ENCODE measurements around the gene C12orf60. TPM values are rescaled to one million over a fixed set of nuclear protein-coding genes. Genes with fewer than 3 reads are reported as not detected.

C12orf60 gene
- total and polyA plus RNA-seq, 2 donors, result 1.4 to 2.2 TPM

GRCh38 chr12:14785568-14785967 is 17.9 kb upstream of the C12orf60 start:
- Histone ChIP-seq H3K9me3 (ENCODE audit: control insufficient read depth in 2 of 2, insufficient read depth in 1 of 2, low read length in 1 of 2) (no peaks in the 10 kb centered on the region), H3K4me1 (ENCODE audit: control insufficient read depth in 2 of 2, insufficient read depth in 2 of 2, low read length in 2 of 2) (no peaks in the 10 kb centered on the region), H3K27me3 (ENCODE audit: control insufficient read depth in 2 of 2, insufficient read depth in 1 of 2, low read length in 1 of 2) (no peaks in the 10 kb centered on the region), H3K4me3 (ENCODE audit: low read length in 2 of 2) (no peak overlapping the region), H3K27ac (ENCODE audit: low read depth in 1 of 2, low read length in 1 of 2) (no peak overlapping the region), H3K36me3 (ENCODE audit: control insufficient read depth in 2 of 2, insufficient read depth in 2 of 2, low read length in 1 of 2) (peaks cover 27 to 46% of the 10 kb centered on the region in 2 donors)
- DNase-seq (ENCODE audit: low read depth in 6 of 9, low spot score in 9 of 9), result no peak
- WGBS, result 99% methylated on average over 3 of the region's 3 CpGs

GRCh38 chr12:14795028-14795448 is 8.4 kb upstream of the C12orf60 start:
- DNase-seq (ENCODE audit: low read depth in 6 of 9, low spot score in 9 of 9), result no peak
- no peak overlapping the region for H3K27ac ChIP-seq (ENCODE audit: low read depth in 1 of 2, low read length in 1 of 2)
- no peaks in the 10 kb centered on the region for H3K27me3 ChIP-seq (ENCODE audit: control insufficient read depth in 2 of 2, insufficient read depth in 1 of 2, low read length in 1 of 2)
- no peaks in the 10 kb centered on the region for H3K4me1 ChIP-seq (ENCODE audit: control insufficient read depth in 2 of 2, insufficient read depth in 2 of 2, low read length in 2 of 2)
- 93% methylated on average over 4 of the region's 4 CpGs for WGBS
- no peaks in the 10 kb centered on the region for H3K9me3 ChIP-seq (ENCODE audit: control insufficient read depth in 2 of 2, insufficient read depth in 1 of 2, low read length in 1 of 2)
- no peak overlapping the region for H3K4me3 ChIP-seq (ENCODE audit: low read length in 2 of 2)
- peaks cover 26 to 71% of the 10 kb centered on the region in 2 donors for H3K36me3 ChIP-seq (ENCODE audit: control insufficient read depth in 2 of 2, insufficient read depth in 2 of 2, low read length in 1 of 2)

GRCh38 chr12:14802247-14802646 is 1.2 kb upstream of the C12orf60 start:
- H3K9me3 ChIP-seq (ENCODE audit: control insufficient read depth in 2 of 2, insufficient read depth in 1 of 2, low read length in 1 of 2), result no peaks in the 10 kb centered on the region
- peaks cover 6 to 19% of the 10 kb centered on the region in 2 donors for H3K36me3 ChIP-seq (ENCODE audit: control insufficient read depth in 2 of 2, insufficient read depth in 2 of 2, low read length in 1 of 2)
- H3K4me3 ChIP-seq (ENCODE audit: low read length in 2 of 2), result peak overlapping the region; percentile 69 to 90
- peak in 2 of 9 donors; percentile 5 to 11 for DNase-seq (ENCODE audit: low read depth in 6 of 9, low spot score in 9 of 9)
- no peak overlapping the region for H3K27ac ChIP-seq (ENCODE audit: low read depth in 1 of 2, low read length in 1 of 2)
- no peaks in the 10 kb centered on the region for H3K27me3 ChIP-seq (ENCODE audit: control insufficient read depth in 2 of 2, insufficient read depth in 1 of 2, low read length in 1 of 2)
- WGBS, result 90% methylated on average over 4 of the region's 4 CpGs
- H3K4me1 ChIP-seq (ENCODE audit: control insufficient read depth in 2 of 2, insufficient read depth in 2 of 2, low read length in 2 of 2), result peaks cover 5 to 6% of the 10 kb centered on the region in 2 donors

GRCh38 chr12:14802721-14803010 is 804 bp upstream of the C12orf60 start:
- Histone ChIP-seq H3K27me3 (ENCODE audit: control insufficient read depth in 2 of 2, insufficient read depth in 1 of 2, low read length in 1 of 2) (no peaks in the 10 kb centered on the region), H3K4me1 (ENCODE audit: control insufficient read depth in 2 of 2, insufficient read depth in 2 of 2, low read length in 2 of 2) (peaks cover 5 to 6% of the 10 kb centered on the region in 2 donors), H3K4me3 (ENCODE audit: low read length in 2 of 2) (peak overlapping the region; percentile 69 to 90), H3K27ac (ENCODE audit: low read depth in 1 of 2, low read length in 1 of 2) (peak overlapping the region; percentile 83 to 94), H3K9me3 (ENCODE audit: control insufficient read depth in 2 of 2, insufficient read depth in 1 of 2, low read length in 1 of 2) (no peaks in the 10 kb centered on the region), H3K36me3 (ENCODE audit: control insufficient read depth in 2 of 2, insufficient read depth in 2 of 2, low read length in 1 of 2) (peaks cover 4 to 14% of the 10 kb centered on the region in 2 donors)
- peak in 5 of 9 donors; percentile 9 to 56 (median 33) for DNase-seq (ENCODE audit: low read depth in 6 of 9, low spot score in 9 of 9)
- WGBS, result under 1% methylated on average over 7 of the region's 7 CpGs

GRCh38 chr12:14803830-14804160 is 325 bp downstream of the C12orf60 start:
- no peaks in the 10 kb centered on the region for H3K27me3 ChIP-seq (ENCODE audit: control insufficient read depth in 2 of 2, insufficient read depth in 1 of 2, low read length in 1 of 2)
- under 1% methylated on average over 12 of the region's 12 CpGs for WGBS
- no peaks in the 10 kb centered on the region for H3K9me3 ChIP-seq (ENCODE audit: control insufficient read depth in 2 of 2, insufficient read depth in 1 of 2, low read length in 1 of 2)
- H3K27ac ChIP-seq (ENCODE audit: low read depth in 1 of 2, low read length in 1 of 2), result peak overlapping the region; percentile 64 to 83
- DNase-seq (ENCODE audit: low read depth in 6 of 9, low spot score in 9 of 9), result no peak
- peaks cover 4 to 6% of the 10 kb centered on the region in 2 donors for H3K36me3 ChIP-seq (ENCODE audit: control insufficient read depth in 2 of 2, insufficient read depth in 2 of 2, low read length in 1 of 2)
- peaks cover 5 to 6% of the 10 kb centered on the region in 2 donors for H3K4me1 ChIP-seq (ENCODE audit: control insufficient read depth in 2 of 2, insufficient read depth in 2 of 2, low read length in 2 of 2)
- peak overlapping the region; percentile 69 to 90 for H3K4me3 ChIP-seq (ENCODE audit: low read length in 2 of 2)

- no peak overlapping the region for H3K27ac ChIP-seq (ENCODE audit: low read depth in 1 of 2, low read length in 1 of 2)
- 98% methylated on average over 5 of the region's 5 CpGs for WGBS
These were observed 6.9 kb downstream of the C12orf60 start for GRCh38 chr12:14810167-14810952.

GRCh38 chr12:14810953-14811483 is 7.5 kb downstream of the C12orf60 start:
- Histone ChIP-seq H3K4me3 (ENCODE audit: low read length in 2 of 2) (no peak overlapping the region), H3K9me3 (ENCODE audit: control insufficient read depth in 2 of 2, insufficient read depth in 1 of 2, low read length in 1 of 2) (no peaks in the 10 kb centered on the region), H3K36me3 (ENCODE audit: control insufficient read depth in 2 of 2, insufficient read depth in 2 of 2, low read length in 1 of 2) (no peaks in the 10 kb centered on the region), H3K27me3 (ENCODE audit: control insufficient read depth in 2 of 2, insufficient read depth in 1 of 2, low read length in 1 of 2) (no peaks in the 10 kb centered on the region), H3K4me1 (ENCODE audit: control insufficient read depth in 2 of 2, insufficient read depth in 2 of 2, low read length in 2 of 2) (no peaks in the 10 kb centered on the region), H3K27ac (ENCODE audit: low read depth in 1 of 2, low read length in 1 of 2) (no peak overlapping the region)
- 100% methylated on average over 1 of the region's 1 CpG for WGBS
- no peak for DNase-seq (ENCODE audit: low read depth in 6 of 9, low spot score in 9 of 9)

More at GRCh38 chr12:14810167-14810952, 6.9 kb downstream of the C12orf60 start:
- Histone ChIP-seq H3K9me3 (ENCODE audit: control insufficient read depth in 2 of 2, insufficient read depth in 1 of 2, low read length in 1 of 2) (no peaks in the 10 kb centered on the region), H3K36me3 (ENCODE audit: control insufficient read depth in 2 of 2, insufficient read depth in 2 of 2, low read length in 1 of 2) (no peaks in the 10 kb centered on the region), H3K4me1 (ENCODE audit: control insufficient read depth in 2 of 2, insufficient read depth in 2 of 2, low read length in 2 of 2) (no peaks in the 10 kb centered on the region), H3K27me3 (ENCODE audit: control insufficient read depth in 2 of 2, insufficient read depth in 1 of 2, low read length in 1 of 2) (no peaks in the 10 kb centered on the region), H3K4me3 (ENCODE audit: low read length in 2 of 2) (no peak overlapping the region)
- DNase-seq (ENCODE audit: low read depth in 6 of 9, low spot score in 9 of 9), result no peak

- Histone ChIP-seq H3K4me3 (ENCODE audit: low read length in 2 of 2) (no peak overlapping the region), H3K36me3 (ENCODE audit: control insufficient read depth in 2 of 2, insufficient read depth in 2 of 2, low read length in 1 of 2) (no peaks in the 10 kb centered on the region), H3K4me1 (ENCODE audit: control insufficient read depth in 2 of 2, insufficient read depth in 2 of 2, low read length in 2 of 2) (no peaks in the 10 kb centered on the region), H3K27ac (ENCODE audit: low read depth in 1 of 2, low read length in 1 of 2) (no peak overlapping the region), H3K9me3 (ENCODE audit: control insufficient read depth in 2 of 2, insufficient read depth in 1 of 2, low read length in 1 of 2) (no peaks in the 10 kb centered on the region), H3K27me3 (ENCODE audit: control insufficient read depth in 2 of 2, insufficient read depth in 1 of 2, low read length in 1 of 2) (no peaks in the 10 kb centered on the region)
- WGBS, result 98% methylated on average over 2 of the region's 2 CpGs
- DNase-seq (ENCODE audit: low read depth in 6 of 9, low spot score in 9 of 9), result no peak
These were observed 8.0 kb downstream of the C12orf60 start for GRCh38 chr12:14811486-14811885.

- no peak for DNase-seq (ENCODE audit: low read depth in 6 of 9, low spot score in 9 of 9)
- 99% methylated on average over 3 of the region's 3 CpGs for WGBS
- Histone ChIP-seq H3K27ac (ENCODE audit: low read depth in 1 of 2, low read length in 1 of 2) (no peak within 1 kb of the TSS), H3K4me1 (ENCODE audit: control insufficient read depth in 2 of 2, insufficient read depth in 2 of 2, low read length in 2 of 2) (no peaks in the 10 kb centered on the region), H3K27me3 (ENCODE audit: control insufficient read depth in 2 of 2, insufficient read depth in 1 of 2, low read length in 1 of 2) (no peaks in the 10 kb centered on the region), H3K4me3 (ENCODE audit: low read length in 2 of 2) (no peak within 1 kb of the TSS), H3K36me3 (ENCODE audit: control insufficient read depth in 2 of 2, insufficient read depth in 2 of 2, low read length in 1 of 2) (no peaks in the 10 kb centered on the region), H3K9me3 (ENCODE audit: control insufficient read depth in 2 of 2, insufficient read depth in 1 of 2, low read length in 1 of 2) (no peaks in the 10 kb centered on the region)
These were observed 10.5 kb downstream of the C12orf60 start, which contains the start of gene SMCO3 for GRCh38 chr12:14814014-14814413. SMCO3 (minus strand) TSS chr12:14814182; CDS start chr12:14806680, 7,502 bp downstream.

All from thymus (tissue), 11 donors.